Measurements from ENCODE around the gene HNRNPUL1.
A peak's percentile ranks its signal among the peaks of the same experiment; 100 is the strongest.

Gene HNRNPUL1

DNA sequence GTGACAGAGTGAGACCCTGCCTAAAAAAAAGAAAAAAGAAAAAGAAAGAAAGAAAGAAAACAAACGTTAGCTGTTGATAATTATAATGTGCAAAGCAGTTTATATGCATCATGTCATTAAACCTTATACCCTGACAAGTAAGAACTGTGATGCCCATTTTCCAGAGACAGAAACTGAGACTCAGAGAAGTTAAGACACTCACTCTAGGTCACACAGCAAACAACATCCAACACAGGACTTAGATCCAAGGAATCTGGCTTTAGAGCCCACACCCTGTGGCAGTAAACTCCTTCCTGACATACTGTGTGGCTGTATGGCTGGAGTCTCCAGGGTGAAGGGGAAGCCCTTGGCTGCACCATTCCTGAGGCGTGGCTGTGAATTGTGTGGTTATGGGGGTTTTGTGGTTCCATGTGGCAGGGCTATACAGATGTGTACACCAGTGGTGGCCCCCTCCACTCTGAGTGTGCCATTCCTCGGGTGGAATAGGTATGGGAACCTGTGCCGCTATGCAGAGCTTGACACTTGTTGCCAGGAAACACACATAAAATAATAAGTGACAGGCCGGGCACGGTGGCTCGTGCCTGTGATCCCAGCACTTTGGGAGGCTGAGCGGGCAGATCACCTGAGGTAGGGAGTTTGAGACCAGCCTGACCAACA, 29.5 kb upstream of the HNRNPUL1 start:
- DNase-seq, result no peak

DNA sequence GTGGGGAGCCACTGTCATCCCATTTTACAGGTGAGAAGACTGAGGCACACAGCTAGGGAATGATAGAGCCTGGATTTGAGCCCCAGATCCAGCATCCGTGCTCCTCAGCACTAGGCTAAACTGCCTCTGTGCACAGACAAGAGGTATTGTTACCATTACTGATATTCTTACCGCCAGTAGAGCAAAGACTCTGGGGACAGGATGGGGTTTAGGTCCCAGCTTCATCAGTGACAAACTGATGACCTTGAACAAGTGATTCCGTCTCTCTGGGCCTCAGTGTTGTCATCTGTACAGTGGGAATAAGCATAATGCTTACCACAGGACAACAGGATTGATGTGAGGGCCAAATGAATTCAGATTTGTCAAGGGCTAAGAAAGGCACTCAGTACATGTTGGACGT, 28.7 kb upstream of the HNRNPUL1 start:
- DNase-seq, result no peak

DNA sequence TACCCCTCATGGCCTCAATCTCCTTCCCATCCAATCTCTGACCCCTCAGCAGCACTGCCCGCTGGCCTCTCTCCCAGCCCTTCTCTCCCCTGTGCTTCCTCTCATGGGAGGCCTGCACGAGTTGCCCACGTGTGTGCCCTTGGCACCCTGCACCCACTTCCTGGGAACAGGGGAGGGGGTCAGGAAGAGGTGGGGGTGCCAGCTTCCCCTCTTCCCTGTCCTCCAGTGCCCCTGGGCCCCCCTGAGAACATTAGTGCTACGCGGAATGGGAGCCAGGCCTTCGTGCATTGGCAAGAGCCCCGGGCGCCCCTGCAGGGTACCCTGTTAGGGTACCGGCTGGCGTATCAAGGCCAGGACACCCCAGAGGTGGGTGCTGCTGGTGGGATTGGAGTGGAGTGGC, 25.9 kb upstream of the HNRNPUL1 start:
- no peak for DNase-seq

DNA sequence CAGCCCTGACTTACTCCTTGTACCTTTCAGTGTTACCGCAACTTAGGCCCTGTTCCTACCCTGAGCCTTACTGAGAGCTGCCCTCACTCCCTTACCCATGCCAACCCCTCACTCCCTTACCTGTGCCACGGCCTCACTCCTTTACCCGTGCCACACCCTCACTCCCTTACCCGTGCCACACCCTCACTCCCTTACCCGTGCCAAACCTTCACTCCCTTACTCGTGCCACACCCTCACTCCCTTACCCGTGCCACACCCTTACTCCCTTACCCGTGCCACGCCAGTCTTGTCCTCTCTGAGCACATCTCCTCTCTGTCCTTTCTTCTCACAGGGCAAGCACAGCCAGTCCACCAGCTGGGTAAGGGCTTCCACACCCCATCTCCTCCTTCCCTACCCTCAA, 24.8 kb upstream of the HNRNPUL1 start:
- DNase-seq, result no peak

DNA sequence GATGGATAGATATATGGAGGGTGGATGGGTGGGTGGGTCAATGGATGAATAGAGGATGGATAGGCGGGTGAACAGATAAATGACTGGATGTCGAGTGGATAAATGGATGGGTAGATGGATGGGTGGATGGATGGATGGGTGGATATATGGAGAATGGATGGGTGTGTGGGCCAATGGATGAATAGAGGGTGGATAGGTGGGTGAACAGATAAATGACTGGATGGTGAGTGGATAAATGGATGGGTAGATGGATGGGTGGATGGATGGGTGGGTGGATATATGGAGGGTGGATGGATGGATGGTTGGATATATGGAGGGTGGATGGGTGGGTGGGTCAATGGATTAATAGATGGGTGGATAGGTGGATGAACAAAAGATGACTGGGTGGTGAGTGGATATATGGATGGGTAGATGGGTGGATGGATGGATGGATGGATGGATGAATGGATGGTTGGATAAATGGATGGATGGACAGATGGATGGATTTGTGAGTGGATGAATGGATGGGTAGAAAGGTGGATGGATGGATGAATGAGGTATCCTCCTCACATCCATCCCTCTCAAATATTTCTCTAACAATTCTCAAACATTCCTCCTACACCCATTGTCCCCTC, 24.1 kb upstream of the HNRNPUL1 start:
- DNase-seq, result no peak

DNA sequence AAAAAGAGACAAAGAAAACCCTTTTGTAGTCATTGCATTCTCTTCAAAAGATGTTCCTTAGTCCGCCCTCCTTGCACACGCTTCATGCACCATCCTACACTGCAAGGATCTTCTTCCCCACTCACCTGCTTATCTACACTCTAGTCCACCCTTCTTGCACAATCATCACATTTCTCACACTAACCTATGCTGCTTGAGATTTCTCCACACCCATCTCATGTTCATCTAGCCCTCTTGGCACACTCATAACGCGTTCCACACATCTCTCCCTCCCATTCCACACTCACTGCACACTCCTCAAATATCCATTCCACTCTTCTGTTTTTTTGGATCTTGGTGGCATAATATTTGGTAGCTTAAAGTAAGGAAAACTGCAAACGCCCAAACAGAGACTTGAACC, 22.3 kb upstream of the HNRNPUL1 start:
- DNase-seq, result no peak

DNA sequence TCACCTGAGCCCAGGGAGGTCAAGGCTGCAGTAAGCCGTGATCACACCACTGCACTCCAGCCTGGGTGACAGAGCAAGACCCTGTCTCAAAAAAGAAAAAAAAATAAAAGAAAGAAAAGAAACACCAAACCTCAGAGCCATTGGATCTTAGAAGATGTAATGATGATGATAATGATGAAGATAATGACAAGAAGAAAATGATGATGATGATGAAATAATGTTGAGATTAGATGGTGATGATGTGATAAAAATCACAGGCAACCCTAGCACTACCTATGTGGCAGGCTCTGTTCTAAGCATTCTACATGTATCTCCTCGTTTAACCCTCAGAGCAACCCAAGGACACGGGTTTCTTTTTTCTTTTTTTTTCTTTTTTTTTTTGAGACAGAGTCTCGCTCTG, 20.1 kb upstream of the HNRNPUL1 start:
- DNase-seq, result no peak

DNA sequence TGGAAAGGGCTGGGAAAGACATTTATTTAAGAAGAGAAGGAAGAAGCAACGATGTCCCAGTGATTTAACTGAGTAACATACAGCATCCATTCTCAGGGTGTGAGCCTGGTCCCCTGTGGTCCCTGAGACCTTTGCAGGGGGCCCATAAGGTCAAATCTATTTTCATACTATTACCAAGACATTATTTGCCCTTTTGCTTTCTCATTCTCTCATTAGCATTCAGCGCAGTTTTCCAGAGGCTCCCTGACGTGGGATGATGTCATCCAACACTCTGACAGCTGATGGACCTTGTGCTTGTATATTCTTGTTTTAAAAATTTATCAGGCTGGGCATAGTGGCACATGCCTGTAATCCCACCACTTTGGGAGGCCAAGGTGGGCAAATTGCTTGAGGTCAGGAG, 18.3 kb upstream of the HNRNPUL1 start:
- DNase-seq, result no peak

DNA sequence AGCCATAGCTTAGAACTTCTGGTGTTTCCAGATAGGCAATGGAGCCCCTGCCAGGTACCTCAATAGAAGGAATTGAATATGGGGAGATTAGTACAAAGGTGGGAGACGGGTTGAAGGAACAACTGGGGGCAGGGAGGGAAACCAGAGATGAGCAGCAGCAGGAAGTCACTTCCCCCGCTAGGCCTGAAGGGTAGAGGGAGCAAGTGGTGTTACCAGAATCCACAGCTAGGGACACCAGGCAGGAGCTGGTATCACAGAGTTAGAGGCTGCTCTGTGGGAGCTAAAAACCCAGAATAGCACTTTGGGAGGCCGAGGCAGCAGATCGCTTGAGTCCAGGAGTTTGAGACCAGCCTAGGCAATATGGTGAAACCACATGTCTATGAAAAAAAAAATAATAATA, 15.3 kb upstream of the HNRNPUL1 start:
- no peak for DNase-seq

DNA sequence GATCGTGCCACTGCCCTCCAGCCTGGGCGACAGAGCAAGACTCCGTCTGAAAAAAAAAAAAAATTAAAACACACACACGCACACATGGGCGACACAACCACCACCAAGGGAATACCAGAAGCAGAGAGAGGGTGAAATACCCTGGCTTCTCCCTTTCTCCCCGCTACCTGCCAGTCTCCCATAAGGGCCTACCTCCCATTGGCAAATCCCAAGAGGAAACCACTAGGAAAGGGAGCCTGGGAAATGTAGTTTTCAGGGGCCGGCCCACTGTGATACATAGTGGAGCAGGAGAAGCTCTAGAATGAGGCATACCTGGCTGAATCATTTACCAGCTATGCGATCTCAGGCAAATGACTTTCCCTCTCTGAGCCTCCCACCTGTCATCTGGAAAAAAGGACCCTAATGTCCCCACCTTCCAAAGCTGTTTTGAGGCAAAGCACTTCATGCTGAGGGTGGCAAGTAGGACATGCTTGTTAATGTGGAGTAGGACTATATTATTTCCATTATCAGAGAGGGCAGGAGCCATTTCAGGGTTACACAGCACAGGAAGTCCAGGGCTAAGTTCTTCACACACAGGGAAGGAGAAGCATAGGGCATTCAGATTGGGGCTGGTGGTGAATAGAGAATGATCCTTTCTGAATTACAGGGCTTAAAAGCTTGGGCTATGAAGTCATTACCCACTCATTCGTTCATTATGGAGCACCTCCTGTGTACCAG, 14.3 kb upstream of the HNRNPUL1 start:
- peak; percentile 35 for DNase-seq

DNA sequence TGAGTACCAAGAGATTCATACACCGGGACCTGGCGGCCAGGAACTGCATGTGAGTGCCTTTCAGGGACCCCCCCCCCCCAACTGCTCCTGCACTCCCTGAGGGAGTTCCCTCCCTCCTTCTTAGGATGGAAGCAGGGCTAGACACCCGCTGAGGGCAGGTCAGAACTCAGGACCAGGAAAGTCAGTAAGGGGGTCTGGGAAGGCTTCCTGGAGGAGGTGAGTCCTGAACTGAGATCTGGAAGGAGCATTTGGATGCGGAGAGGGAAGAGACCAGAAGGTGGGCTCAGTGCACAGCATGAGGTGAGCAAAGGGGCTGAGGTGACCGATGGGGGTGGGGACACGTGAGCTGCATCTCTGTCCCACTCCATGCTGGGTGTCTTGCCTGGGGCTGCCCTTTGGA, 10.5 kb upstream of the HNRNPUL1 start:
- no peak for DNase-seq

DNA sequence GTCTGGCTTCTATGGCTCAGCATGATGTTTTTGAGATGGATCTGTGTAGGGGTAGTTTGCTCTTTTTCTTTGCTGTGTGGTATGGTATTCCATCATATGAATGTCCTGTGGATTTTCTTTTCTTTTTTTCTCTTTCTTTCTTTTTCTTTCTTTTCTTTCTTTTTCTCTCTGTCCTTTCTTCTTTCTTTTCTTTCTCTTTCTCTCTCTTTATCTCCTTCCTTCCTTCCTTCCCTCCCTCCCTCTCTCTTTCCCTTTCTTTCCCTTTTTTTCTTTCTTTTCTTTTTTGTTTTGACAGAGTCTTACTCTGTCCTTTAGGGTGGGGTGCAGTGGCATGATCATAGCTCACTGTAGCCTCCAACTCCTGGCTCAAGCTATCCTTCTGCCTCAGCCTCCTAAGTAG, 9.0 kb upstream of the HNRNPUL1 start:
- no peak for DNase-seq

DNA sequence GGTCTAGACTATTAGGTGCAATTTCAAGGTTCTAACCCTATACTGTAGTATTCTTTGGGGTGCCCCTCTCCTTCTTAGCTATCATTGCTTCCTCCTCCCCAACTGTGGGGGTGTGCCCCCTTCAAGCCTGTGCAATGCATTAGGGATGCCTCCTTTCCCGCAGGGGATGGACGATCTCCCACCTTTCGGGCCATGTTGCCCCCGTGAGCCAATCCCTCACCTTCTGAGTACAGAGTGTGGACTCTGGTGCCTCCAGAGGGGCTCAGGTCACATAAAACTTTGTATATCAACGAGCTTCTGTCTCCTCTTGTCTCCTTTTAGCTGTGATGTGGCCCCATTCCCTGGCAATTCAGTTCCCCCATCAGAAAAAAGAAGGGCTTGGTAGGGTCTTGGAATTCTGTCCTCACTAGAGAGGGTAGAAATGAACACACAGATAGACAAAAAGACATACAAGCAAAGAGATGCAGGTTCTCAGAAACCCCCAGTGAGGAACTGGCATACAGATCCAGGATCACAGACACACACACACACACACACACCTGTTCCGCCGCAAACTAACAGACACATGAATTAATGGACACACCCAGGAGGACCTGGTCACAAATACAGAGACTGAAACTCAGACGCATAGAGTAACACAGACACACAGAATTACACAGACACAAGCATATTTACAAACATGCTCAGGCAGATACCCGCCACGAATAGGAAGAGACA, 2.5 kb upstream of the HNRNPUL1 start:
- no peak for DNase-seq

DNA sequence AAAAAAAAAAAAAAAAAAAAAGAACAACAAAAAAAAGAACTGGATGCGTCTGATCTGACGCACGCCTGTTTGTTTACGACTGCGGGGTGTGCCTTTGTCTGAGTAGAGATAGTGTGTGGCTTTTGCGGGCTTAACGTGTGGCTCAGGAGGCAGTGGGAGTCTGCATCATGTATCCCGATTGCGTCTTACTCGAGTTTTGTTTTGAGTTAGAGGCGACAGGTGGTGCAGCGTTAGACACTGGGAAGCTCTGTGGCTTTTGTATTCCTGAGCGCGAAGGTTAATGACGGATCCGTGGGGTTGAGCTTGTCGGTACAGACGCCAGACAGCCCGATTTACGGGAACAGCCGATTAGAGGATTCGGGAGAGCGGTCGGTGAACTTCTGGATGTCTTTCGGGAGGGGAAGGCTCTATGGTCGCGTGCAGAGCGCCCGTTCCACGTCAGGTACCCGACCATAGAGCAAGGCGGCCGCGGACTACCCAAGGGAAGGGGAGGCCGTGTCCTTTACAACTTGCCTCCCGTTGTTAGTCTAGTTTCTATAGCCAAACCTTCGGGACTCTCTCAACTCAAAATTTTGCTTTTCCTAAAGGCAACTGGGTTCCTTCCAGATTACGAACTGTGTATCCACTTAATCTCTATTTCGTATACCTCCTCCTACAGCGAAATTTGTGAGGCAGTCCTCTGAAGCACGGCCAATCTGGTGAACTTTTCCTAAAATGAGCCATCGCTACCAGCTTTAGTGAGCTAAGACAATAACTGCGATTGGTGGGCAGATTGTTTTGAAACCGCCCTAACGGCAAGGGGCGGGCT, 926 bp upstream of the HNRNPUL1 start:
- DNase-seq, result peak; percentile 90

DNA sequence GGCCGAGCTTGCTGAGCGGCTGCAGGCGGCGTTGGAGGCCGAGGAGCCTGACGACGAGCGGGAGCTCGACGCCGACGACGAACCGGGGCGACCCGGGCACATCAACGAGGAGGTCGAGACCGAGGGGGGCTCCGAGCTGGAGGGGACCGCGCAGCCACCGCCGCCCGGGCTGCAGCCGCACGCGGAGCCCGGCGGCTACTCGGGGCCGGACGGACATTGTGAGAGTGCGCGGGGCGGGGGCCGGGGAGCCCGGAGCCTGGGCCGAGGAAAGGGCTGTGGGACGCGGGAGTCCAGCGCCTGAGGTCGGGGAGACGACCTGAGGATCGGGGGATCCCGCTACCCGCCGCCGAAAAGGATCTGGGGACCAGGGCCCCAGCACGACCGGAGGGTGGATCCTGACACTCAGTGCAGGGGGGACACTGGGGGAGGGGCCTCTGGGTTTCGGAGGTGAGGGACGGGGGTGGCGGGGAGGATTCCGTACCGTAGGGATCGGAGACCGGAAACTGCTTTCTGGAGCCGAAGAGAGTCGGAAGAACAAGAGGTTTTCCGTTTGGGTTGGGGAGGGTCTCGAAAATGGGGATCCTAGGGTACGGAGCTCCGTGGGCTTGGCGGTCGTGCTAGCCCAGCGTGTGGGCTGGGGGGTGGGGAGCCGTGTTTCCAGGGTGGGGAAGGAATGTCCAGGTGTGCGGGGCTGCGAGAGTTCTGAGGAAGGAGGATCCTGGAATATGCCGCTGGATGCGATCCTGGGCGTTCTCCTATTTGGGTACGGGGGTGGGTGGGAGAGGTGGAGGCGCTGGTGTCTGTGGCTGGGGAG, 616 bp downstream of the HNRNPUL1 start:
- DNase-seq, result peak; percentile 78

DNA sequence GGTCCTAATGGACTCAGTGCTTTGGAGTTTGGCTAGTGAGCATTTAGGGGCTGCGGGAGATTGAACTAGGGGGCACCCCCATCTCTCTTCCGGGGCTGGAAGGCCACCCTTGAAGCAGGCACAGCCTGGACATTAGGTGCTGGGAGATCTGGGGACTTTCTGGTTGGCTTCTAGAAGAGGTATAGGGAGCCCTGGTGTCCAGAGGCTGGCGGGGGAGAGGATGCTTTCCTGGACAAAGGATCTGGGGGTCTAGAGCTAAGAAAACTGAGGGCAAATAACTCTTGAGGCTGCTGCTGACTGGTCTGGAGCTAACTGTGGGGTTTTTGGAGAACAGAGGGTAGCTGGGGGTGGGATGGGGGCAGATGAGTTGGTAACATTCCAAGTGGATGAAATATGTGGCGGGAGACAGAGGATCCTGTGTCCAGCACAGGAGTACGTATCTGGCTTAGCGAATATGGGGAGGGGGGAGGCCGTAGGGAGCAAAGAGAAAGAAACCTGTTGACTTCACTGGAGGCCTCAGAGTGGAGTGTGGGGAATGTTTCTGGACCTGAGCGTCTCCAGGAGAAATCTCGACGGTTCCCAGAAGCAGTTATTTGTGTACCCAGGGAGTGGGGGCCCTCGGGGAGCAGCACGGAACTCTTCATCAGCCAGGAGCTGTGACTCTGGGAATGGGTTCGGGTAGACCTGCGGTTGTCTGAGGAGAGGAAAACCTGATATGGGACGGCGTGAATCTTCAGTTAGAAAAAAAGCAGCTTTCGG, 1.4 kb downstream of the HNRNPUL1 start:
- DNase-seq, result peak; percentile 57

DNA sequence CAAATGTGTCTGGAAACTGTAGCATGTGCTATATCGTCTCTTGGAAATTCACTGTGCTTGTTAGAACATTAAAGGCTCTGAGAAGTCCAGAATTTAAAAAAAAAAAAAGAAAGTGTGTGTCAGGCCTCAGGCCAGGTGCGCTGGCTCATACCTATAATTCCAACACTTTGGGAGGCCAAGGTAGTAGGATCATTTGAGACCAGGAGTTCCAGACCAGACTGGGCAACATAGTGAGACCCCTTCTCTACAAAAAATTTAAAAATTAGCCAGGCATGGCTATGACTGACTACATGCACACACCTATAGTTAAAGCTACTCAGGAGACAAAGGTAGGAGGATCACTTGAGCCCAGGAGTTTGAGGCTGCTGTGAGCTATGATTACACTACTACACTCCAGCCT, 4.9 kb downstream of the HNRNPUL1 start:
- DNase-seq, result no peak

DNA sequence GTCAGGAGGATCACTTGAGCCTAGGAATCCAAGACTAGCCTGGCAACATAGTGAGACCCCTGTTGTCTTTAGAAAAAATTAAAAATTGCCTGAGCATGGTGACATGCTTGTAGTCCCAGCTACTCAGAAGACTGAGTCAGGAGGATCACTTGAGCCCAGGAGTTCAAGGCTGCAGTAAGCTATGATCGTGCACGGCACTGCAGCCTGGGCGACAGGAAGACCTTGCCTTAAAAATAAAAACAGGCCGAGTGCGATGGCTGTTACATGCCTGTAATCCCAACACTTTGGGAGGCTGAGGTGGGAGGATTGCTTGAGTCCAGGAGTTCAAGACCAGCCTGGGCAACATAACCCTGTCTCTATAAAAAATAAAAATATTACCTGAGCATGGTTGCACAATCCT, 5.4 kb downstream of the HNRNPUL1 start:
- no peak for DNase-seq

DNA sequence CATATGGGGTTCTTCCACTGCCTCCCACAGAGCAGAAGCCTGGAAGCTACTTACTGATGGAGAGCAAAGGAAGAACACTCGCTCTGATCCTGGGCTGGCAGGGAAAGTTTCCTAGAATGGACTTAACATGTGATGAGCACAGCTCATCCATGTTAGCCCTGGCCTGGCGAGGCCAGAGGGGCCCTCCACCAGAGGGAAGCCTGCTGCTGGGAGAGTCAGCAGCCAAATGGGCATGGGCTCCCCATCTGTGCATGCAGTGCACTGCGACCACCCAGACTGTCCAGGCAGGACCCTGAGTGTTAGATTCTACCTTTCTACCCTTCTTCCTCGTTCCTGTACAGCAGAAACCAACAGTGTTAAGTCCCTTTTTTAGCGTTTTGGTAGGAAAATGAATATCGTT, 8.9 kb downstream of the HNRNPUL1 start:
- no peak for DNase-seq

DNA sequence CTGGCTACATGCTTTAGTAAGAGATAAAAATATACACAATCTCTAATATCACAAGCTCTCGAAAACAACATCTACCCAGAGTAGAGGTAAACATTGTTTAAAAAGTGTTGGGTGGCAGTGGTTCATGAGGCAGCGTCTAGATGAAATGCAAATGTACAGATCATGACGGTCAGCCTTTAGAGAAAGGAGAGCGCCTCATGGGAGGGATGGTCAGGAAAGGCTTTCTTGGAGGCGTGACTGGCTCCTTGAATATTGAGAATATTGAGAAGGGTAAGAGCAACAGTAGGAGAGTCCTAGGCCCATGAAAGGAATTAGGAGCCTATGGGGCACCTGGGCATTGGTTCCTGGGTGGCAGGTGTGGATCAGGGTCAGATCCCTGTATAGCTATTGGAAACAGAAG, 10.6 kb downstream of the HNRNPUL1 start:
- no peak for DNase-seq

DNA sequence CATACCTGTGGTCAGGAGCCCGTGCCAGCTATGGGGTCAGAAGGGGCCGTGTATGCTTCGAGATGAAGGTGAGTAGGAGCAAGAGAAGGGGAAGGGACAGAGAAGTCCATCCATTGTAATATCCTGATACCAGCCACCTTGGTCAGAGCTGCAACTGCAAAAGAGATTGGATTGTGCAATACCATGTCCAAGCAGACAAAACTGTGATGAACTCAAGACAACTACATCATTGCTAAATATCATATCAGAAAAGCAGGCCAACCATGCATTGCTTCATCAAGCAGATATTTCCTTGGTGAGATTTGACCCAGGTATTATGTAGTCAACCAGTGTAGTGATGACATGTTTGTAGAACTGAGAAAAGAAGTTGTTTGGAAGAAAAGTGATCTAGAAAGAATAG, 12.1 kb downstream of the HNRNPUL1 start:
- DNase-seq, result no peak

Measured in NCI-H69 (cell line).